GM06990 (cell line): ENCODE data around the gene RABEPK.
"Not testable (repeated sequence)": the region's sequence is repeated elsewhere in the genome, so short reads cannot be mapped to it uniquely, and the experiment has no call there.

Experiments used
- DNase-seq: peaks from one replicate; pipeline ENCODE4 v3.0.0-alpha.2; 2011; ENCODE audit not compliant: insufficient read length; ENCODE audit errors: extremely low read depth
- H3K27me3 ChIP-seq: replicated peaks from 2 replicates; pipeline ENCODE4 v1.6.0; 2011; ENCODE audit warnings: low read length; ENCODE audit not compliant: control insufficient read depth, insufficient read depth
- H3K36me3 ChIP-seq: 2 replicates; pipeline ENCODE4 v1.5.1; 2011; ENCODE audit warnings: low read length; ENCODE audit not compliant: control insufficient read depth, insufficient read depth
- H3K4me3 ChIP-seq: replicated peaks from 2 replicates; pipeline ENCODE4 v1.5.1; 2011; ENCODE audit warnings: low read depth, mild to moderate bottlenecking, control low read depth, low read length
- TF ChIP-seq, protein P1 (sequence below): IDR thresholded peaks from 2 replicates; pipeline ENCODE4 v1.5.1; 2011; ENCODE audit warnings: low read length, control low read depth, mild to moderate bottlenecking, inconsistent platforms; ENCODE audit not compliant: insufficient read depth, poor library complexity, severe bottlenecking

Gene RABEPK

GRCh38 chr9:125177888-125178287 is 22.5 kb upstream of the RABEPK start:
- DNase-seq = no peak
- no peaks in the 10 kb centered on the region for H3K36me3 ChIP-seq
- TF ChIP-seq, protein P1, sequence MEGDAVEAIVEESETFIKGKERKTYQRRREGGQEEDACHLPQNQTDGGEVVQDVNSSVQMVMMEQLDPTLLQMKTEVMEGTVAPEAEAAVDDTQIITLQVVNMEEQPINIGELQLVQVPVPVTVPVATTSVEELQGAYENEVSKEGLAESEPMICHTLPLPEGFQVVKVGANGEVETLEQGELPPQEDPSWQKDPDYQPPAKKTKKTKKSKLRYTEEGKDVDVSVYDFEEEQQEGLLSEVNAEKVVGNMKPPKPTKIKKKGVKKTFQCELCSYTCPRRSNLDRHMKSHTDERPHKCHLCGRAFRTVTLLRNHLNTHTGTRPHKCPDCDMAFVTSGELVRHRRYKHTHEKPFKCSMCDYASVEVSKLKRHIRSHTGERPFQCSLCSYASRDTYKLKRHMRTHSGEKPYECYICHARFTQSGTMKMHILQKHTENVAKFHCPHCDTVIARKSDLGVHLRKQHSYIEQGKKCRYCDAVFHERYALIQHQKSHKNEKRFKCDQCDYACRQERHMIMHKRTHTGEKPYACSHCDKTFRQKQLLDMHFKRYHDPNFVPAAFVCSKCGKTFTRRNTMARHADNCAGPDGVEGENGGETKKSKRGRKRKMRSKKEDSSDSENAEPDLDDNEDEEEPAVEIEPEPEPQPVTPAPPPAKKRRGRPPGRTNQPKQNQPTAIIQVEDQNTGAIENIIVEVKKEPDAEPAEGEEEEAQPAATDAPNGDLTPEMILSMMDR = no peak
- no peak overlapping the region for H3K4me3 ChIP-seq
- no peaks in the 10 kb centered on the region for H3K27me3 ChIP-seq

GRCh38 chr9:125179776-125180175 is 20.6 kb upstream of the RABEPK start:
- not testable (repeated sequence) for DNase-seq, H3K4me3 ChIP-seq, H3K27me3 ChIP-seq, H3K36me3 ChIP-seq

- DNase-seq = no peak
- Histone ChIP-seq H3K27me3 (no peaks in the 10 kb centered on the region), H3K36me3 (no peaks in the 10 kb centered on the region), H3K4me3 (no peak overlapping the region)
- TF ChIP-seq, protein P1 = no peak
Measured at GRCh38 chr9:125180876-125181275, 19.5 kb upstream of the RABEPK start.

DNA sequence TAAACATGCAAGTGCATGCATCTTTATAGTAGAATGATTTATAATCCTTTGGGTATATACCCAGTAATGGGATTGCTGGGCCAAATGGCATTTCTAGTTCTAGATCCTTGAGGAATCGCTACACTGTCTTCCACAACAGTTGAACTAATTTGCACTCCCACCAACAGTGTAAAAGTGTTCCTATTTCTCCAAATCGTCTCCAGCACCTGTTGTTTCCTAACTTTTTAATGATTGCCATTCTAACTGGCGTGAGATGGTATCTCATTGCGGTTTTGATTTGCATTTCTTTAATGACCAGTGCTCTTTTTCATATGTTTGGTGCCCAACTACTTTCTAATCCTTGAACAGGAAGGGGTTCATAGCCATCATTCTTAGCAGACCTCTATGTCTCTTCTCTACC is 18.6 kb upstream of the RABEPK start:
- H3K36me3 ChIP-seq, H3K27me3 ChIP-seq, DNase-seq, H3K4me3 ChIP-seq: not testable (repeated sequence)

- no peak for DNase-seq
- no peaks in the 10 kb centered on the region for H3K36me3 ChIP-seq
- no peak overlapping the region for H3K4me3 ChIP-seq
- TF ChIP-seq, protein P1 = no peak
- H3K27me3 ChIP-seq = no peaks in the 10 kb centered on the region
Measured at GRCh38 chr9:125183054-125183453, 17.3 kb upstream of the RABEPK start.

DNA sequence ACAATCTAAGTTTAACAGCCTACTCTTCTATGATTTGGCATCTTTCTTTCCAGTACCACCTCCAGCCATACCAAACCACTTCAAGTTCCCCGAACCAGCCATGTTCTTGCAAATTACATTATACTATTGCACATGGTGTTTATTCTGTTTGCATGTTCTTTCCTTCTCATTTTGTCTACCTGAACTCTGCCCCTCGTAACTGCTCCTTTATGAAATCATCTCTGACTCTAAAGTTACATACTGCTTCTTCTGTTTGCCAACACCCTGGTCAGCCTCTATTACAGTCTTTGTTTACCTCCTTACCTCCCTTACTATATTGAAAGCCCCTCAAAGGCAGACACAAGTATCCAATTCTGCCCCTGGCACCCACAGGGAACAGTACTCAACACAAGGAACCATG is 16.8 kb upstream of the RABEPK start:
- Histone ChIP-seq H3K27me3 (no peaks in the 10 kb centered on the region), H3K36me3 (no peaks in the 10 kb centered on the region), H3K4me3 (no peak overlapping the region)
- TF ChIP-seq, protein P1 = no peak
- DNase-seq = no peak

DNA sequence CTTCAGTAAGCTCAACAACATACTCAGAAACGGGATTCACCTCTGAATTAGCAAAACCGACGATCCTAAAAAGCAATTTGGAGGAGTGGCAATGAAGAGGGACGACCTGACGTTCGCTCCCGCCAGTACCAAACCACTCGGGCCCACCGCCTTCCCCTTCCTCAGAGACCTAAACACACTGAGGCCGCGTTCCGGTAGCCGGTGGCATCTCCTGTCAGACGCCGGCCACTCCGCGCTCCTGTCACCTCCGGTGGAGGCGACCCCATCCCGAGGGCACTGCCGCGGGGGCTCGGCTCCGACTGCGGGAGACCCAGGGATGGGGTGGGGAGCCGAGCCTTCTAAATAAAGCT is 11.4 kb upstream of the RABEPK start:
- peak; percentile 47 for DNase-seq
- Histone ChIP-seq H3K36me3 (no peaks in the 10 kb centered on the region), H3K27me3 (no peaks in the 10 kb centered on the region), H3K4me3 (peak overlapping the region; percentile 99)
- TF ChIP-seq, protein P1 = no peak
